ENCODE results near the gene JADE1.

Gene JADE1

GRCh38 chr4:128917781-128918180 lies 108.3 kb downstream of the JADE1 start:
- no peak overlapping the region for H3K4me3 ChIP-seq (ENCODE audit: low read length)
- no peak for TF ChIP-seq CTCF (conservative IDR thresholded peaks at IDR 0.05; ENCODE audit: low read length)
- no peak for DNase-seq (ENCODE audit: low read depth)

- no peak overlapping the region for H3K4me3 ChIP-seq (ENCODE audit: low read length)
- TF ChIP-seq CTCF (conservative IDR thresholded peaks at IDR 0.05; ENCODE audit: low read length): no peak
- no peak for DNase-seq (ENCODE audit: low read depth)
Observed at GRCh38 chr4:128921954-128922353, 112.5 kb downstream of the JADE1 start.

All from AG10803 (cell line).